Lung (tissue), 12 donors: ENCODE results near the gene CXCR6. TPM values are rescaled to one million over a fixed set of nuclear protein-coding genes. Genes with fewer than 3 reads are reported as not detected.

Experiments used
- ATAC-seq: fragments of 200-7000 bp; cut with Tn5 transposase; one replicate; pipeline ENCODE4 v1.9.1; 2020; ENCODE audit warnings: moderate number of reproducible peaks; ENCODE audit not compliant: insufficient read depth, low FRiP score
- DNase-seq, 3 donors: peaks; one replicate each; pipeline ENCODE4 v3.0.0-alpha.2; 2013 to 2017
- H3K27ac ChIP-seq, 2 donors: one replicate each; pipeline ENCODE4 v1.5.1; 2013; ENCODE audit warnings: mild to moderate bottlenecking in 2 of 2, moderate library complexity in 2 of 2, control low read depth in 1 of 2, inconsistent platforms in 1 of 2, low read depth in 1 of 2, low read length in 1 of 2
- H3K27me3 ChIP-seq, 3 donors: one replicate each; pipeline ENCODE4 v1.5.1; 2013; ENCODE audit warnings: low read length in 2 of 3; ENCODE audit not compliant: control insufficient read depth in 3 of 3, insufficient read depth in 3 of 3
- H3K36me3 ChIP-seq, 4 donors: one replicate each; pipeline ENCODE4 v1.5.1; 2013; ENCODE audit warnings: low read length in 4 of 4, mild to moderate bottlenecking in 1 of 4, moderate library complexity in 1 of 4; ENCODE audit not compliant: control insufficient read depth in 4 of 4, insufficient read depth in 4 of 4
- H3K4me1 ChIP-seq, 5 donors: one replicate each; pipeline ENCODE4 v1.5.1; 2013; ENCODE audit warnings: low read length in 5 of 5, mild to moderate bottlenecking in 2 of 5, moderate library complexity in 1 of 5; ENCODE audit not compliant: control insufficient read depth in 5 of 5, insufficient read depth in 5 of 5
- H3K4me3 ChIP-seq: one replicate; pipeline ENCODE4 v1.5.1; 2013; ENCODE audit warnings: mild to moderate bottlenecking, control low read depth, moderate library complexity
- H3K9ac ChIP-seq, 2 donors: one replicate each; pipeline ENCODE4 v1.5.1; 2013; ENCODE audit warnings: low read length in 2 of 2, control low read depth in 1 of 2; ENCODE audit not compliant: insufficient read depth in 1 of 2
- H3K9me3 ChIP-seq, 4 donors: one replicate each; pipeline ENCODE4 v1.5.1; 2013; ENCODE audit warnings: low read length in 3 of 4, mild to moderate bottlenecking in 1 of 4, moderate library complexity in 1 of 4; ENCODE audit not compliant: control insufficient read depth in 4 of 4, insufficient read depth in 3 of 4
- WGBS, 2 donors: extraction: QIAGEN DNeasy Blood & Tissue Kit; methylation state at CpG; one replicate each; pipeline ENCODE4 v1.1.7; 2013; 5-methylcytosine and 5-hydroxymethylcytosine counted together
- polyA plus RNA-seq, 2 donors: library from polyadenylated mRNA; stranded (reverse); fragments of 200-250 nt; gene quantifications; one replicate each; pipeline ENCODE4 v1.2.1, GENCODE V29; 2013
- total RNA-seq, 2 donors: library from RNA; depleted of rRNA in 1 of 2; stranded (reverse); fragments of >200 nt in 1 of 2; gene quantifications; one replicate each; pipeline ENCODE4 v1.2.1, GENCODE V29; 2014 to 2021
- TF ChIP-seq, protein P1 (sequence below): IDR thresholded peaks from 2 replicates; pipeline ENCODE4 v1.5.1; 2012; ENCODE audit warnings: mild to moderate bottlenecking; ENCODE audit errors: control extremely low read depth, extremely low read depth
- donor health status: control.
- donor health status: control.
- donor health status: Bipolar disorder and iron deficiency.
- donor health status: healthy.
- donor health status: DM: yes; HTN: yes; CAD: no.

The CXCR6 gene
- total and polyA plus RNA-seq, 4 donors: 1.0 to 4.3 (median 2.0) TPM

- TF ChIP-seq, protein P1, sequence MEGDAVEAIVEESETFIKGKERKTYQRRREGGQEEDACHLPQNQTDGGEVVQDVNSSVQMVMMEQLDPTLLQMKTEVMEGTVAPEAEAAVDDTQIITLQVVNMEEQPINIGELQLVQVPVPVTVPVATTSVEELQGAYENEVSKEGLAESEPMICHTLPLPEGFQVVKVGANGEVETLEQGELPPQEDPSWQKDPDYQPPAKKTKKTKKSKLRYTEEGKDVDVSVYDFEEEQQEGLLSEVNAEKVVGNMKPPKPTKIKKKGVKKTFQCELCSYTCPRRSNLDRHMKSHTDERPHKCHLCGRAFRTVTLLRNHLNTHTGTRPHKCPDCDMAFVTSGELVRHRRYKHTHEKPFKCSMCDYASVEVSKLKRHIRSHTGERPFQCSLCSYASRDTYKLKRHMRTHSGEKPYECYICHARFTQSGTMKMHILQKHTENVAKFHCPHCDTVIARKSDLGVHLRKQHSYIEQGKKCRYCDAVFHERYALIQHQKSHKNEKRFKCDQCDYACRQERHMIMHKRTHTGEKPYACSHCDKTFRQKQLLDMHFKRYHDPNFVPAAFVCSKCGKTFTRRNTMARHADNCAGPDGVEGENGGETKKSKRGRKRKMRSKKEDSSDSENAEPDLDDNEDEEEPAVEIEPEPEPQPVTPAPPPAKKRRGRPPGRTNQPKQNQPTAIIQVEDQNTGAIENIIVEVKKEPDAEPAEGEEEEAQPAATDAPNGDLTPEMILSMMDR: no peak
- WGBS, 2 donors: 93 to 97% methylated on average over 2 of the region's 2 CpGs
- Histone ChIP-seq H3K9me3 (no peaks in the 10 kb centered on the region), H3K36me3 (peaks cover 27 to 64% (median 39%) of the 10 kb centered on the region in 4 donors), H3K27me3 (no peaks in the 10 kb centered on the region), H3K9ac (no peak overlapping the region), H3K4me3 (no peak overlapping the region), H3K27ac (peak overlapping the region in 1 of 2 donors; percentile 18), H3K4me1 (peaks cover 0 to 14% (median 0%) of the 10 kb centered on the region in 5 donors)
- ATAC-seq: no peak
- no peak for DNase-seq
Observed at GRCh38 chr3:45950131-45950530, 6.9 kb downstream of the CXCR6 start.

DNA sequence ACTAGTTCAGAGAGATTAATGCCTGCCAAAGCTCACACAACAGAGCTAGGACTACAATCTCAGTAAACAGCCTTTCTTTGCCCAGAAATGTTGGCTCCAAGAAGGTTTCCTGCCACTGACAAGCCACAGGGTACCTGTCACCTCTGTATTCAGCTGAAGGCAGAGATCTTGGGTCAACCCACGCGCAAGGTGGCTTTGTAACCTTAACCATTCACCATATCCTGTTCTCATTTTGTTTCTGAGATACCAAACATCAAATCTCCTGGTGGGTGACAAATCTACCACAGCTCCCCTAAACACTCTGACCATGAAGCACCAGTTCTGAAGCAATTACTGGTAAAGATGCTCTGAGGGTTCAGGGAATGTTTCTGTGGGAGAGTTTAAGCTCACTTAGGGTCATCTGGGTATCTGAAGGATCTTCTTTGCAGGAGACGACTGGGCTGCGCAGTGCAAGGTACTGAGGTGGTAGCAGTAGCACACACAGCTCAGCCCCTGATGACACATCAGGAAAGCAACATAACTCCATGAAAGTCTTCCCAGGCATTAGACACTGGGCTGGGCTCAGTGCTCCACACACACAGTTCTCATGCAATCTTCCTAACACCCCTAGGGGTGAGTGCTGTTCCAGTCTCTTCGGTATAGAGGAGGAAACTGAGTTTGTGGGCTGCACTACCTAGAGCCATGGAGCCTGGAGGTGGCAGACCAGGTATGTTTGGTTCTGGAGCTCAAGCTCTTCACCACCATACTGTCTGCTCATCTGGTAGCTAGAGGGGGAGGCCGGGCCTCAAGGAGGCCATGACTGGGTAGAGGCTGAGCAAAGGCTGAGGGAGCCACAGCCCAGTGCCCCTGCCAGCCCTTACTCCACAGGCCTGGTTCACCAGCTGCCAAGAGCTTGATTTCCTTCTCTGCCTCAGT lies 7.7 kb downstream of the CXCR6 start:
- Histone ChIP-seq H3K9ac (no peak overlapping the region), H3K4me3 (no peak overlapping the region), H3K9me3 (no peaks in the 10 kb centered on the region), H3K4me1 (peaks cover 0 to 14% (median 0%) of the 10 kb centered on the region in 5 donors), H3K27ac (no peak overlapping the region), H3K27me3 (no peaks in the 10 kb centered on the region), H3K36me3 (peaks cover 31 to 67% (median 43%) of the 10 kb centered on the region in 4 donors)
- TF ChIP-seq, protein P1: no peak
- ATAC-seq: peak; percentile 39
- WGBS, 2 donors: 93 to 96% methylated on average over 6 of the region's 6 CpGs
- no peak for DNase-seq

DNA sequence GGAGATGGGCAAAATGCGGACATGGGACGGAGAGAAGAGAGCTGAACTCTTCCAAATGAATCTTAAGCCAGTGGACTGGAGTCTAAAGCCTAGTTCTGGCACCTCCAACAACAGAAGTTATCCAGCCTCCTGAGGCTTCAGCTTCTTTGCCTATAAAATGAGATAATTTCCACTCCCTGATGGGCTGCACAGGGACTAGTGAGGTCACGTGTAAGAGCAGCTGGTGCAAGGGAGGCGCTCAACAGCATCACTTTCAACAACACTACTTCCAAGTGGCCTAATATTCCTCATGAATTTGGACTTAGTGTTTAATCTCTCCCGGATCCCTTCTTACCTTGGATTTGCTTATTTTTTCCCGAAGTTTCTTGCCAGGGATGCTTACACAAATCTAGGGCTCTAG lies 8.7 kb downstream of the CXCR6 start:
- Histone ChIP-seq H3K9me3 (no peaks in the 10 kb centered on the region), H3K27me3 (no peaks in the 10 kb centered on the region), H3K36me3 (peaks cover 29 to 64% (median 40%) of the 10 kb centered on the region in 4 donors), H3K27ac (no peak overlapping the region), H3K4me1 (peaks cover 0 to 14% (median 0%) of the 10 kb centered on the region in 5 donors), H3K9ac (no peak overlapping the region), H3K4me3 (no peak overlapping the region)
- TF ChIP-seq, protein P1: no peak
- ATAC-seq: no peak
- no peak for DNase-seq
- WGBS, 2 donors: 91 to 96% methylated on average over 6 of the region's 6 CpGs
